GM18505 (cell line): Measurements from ENCODE around the gene DOCK4.
"Not testable (repeated sequence)": the region's sequence is repeated elsewhere in the genome, so short reads cannot be mapped to it uniquely, and the experiment has no call there.

Experiments used
- ATAC-seq: cut with Tn5 transposase; IDR thresholded peaks from one replicate; pipeline ENCODE4 v1.9.1; 2021; ENCODE audit not compliant: unreplicated experiment
- POLR2A ChIP-seq: IDR thresholded peaks from 4 replicates; pipeline ENCODE4 v1.6.1; 2011; ENCODE audit warnings: borderline replicate concordance; ENCODE audit not compliant: insufficient read depth, insufficient read length; ENCODE audit errors: extremely low read depth

DOCK4 gene

GRCh38 chr7:111927353-111928019 is 278.7 kb downstream of the DOCK4 start:
- no peak for TF ChIP-seq POLR2A
- ATAC-seq = no peak

GRCh38 chr7:111920329-111920728 is 285.9 kb downstream of the DOCK4 start:
- no peak for TF ChIP-seq POLR2A
- no peak for ATAC-seq

GRCh38 chr7:111919631-111920179 is 286.5 kb downstream of the DOCK4 start:
- ATAC-seq = no peak
- no peak for TF ChIP-seq POLR2A

- no peak for ATAC-seq
- TF ChIP-seq POLR2A = no peak
Observed at GRCh38 chr7:111919164-111919563, 287.0 kb downstream of the DOCK4 start.

- TF ChIP-seq POLR2A = no peak
- no peak for ATAC-seq
Observed at GRCh38 chr7:111918461-111918860, 287.7 kb downstream of the DOCK4 start.

- not testable (repeated sequence) for ATAC-seq
Observed at GRCh38 chr7:111917404-111917803, 288.8 kb downstream of the DOCK4 start.

GRCh38 chr7:111914291-111914690 is 291.9 kb downstream of the DOCK4 start:
- TF ChIP-seq POLR2A = no peak
- ATAC-seq = no peak

- TF ChIP-seq POLR2A = no peak
- no peak for ATAC-seq
Observed at GRCh38 chr7:111911166-111911961, 294.8 kb downstream of the DOCK4 start.

- ATAC-seq = no peak
- no peak for TF ChIP-seq POLR2A
Observed at GRCh38 chr7:111910656-111911055, 295.5 kb downstream of the DOCK4 start.

GRCh38 chr7:111908673-111909072 is 297.5 kb downstream of the DOCK4 start:
- ATAC-seq = not testable (repeated sequence)

- no peak for ATAC-seq
- no peak for TF ChIP-seq POLR2A
Observed at GRCh38 chr7:111903797-111904196, 302.4 kb downstream of the DOCK4 start.

- ATAC-seq = no peak
- no peak for TF ChIP-seq POLR2A
Observed at GRCh38 chr7:111903016-111903415, 303.2 kb downstream of the DOCK4 start.

- ATAC-seq = no peak
- no peak for TF ChIP-seq POLR2A
Observed at GRCh38 chr7:111900283-111900682, 305.9 kb downstream of the DOCK4 start.

GRCh38 chr7:111895049-111895448 is 311.1 kb downstream of the DOCK4 start:
- no peak for ATAC-seq

More at GRCh38 chr7:111895049-111895448, 311.1 kb downstream of the DOCK4 start:
- TF ChIP-seq POLR2A = no peak
